Activated B cell treated with CpG ODN at 0.5 μM for 24 hours (primary cell): ENCODE data around the gene GARRE1. TPM values are rescaled to one million over a fixed set of nuclear protein-coding genes. Genes with fewer than 3 reads are reported as not detected.
"Not testable (repeated sequence)": the region's sequence is repeated elsewhere in the genome, so short reads cannot be mapped to it uniquely, and the experiment has no call there.

ENCODE experiments used
- ATAC-seq: fragments of 200-7000 bp; cut with Tn5 transposase; one replicate; pipeline ENCODE4 v1.10.0; 2021; ENCODE audit warnings: low read depth, mild to moderate bottlenecking, moderate library complexity
- CTCF ChIA-PET: fragments of 350-600 bp; sonication (Branson Sonifier 250); formaldehyde crosslinking; loops from one replicate; lab custom pipeline; 2021; ENCODE audit warnings: antibody characterized with exemption; lab: Charles Lee
- POLR2A ChIA-PET: fragments of 350-600 bp; sonication (Branson Sonifier 250); formaldehyde crosslinking; loops from one replicate; lab custom pipeline; 2021; ENCODE audit warnings: antibody characterized with exemption; lab: Charles Lee
- DNase-seq: peaks from one replicate; pipeline ENCODE4 v3.0.0; 2022
- H3K27ac Mint-ChIP-seq: one replicate; pipeline ENCODE4 v1.8.0; 2020; ENCODE audit warnings: mixed read lengths
- H3K27me3 Mint-ChIP-seq: one replicate; pipeline ENCODE4 v1.8.0; 2021; ENCODE audit warnings: mixed read lengths
- H3K36me3 Mint-ChIP-seq: one replicate; pipeline ENCODE4 v1.8.0; 2021; ENCODE audit warnings: low read depth, mixed read lengths
- H3K4me1 Mint-ChIP-seq: one replicate; pipeline ENCODE4 v1.8.0; 2021; ENCODE audit warnings: mixed read lengths
- H3K4me3 Mint-ChIP-seq: one replicate; pipeline ENCODE4 v1.8.0; 2020; ENCODE audit warnings: mild to moderate bottlenecking, mixed read lengths
- H3K9me3 Mint-ChIP-seq: one replicate; pipeline ENCODE4 v1.8.0; 2020; ENCODE audit warnings: mixed read lengths
- CTCF ChIP-seq: fragments of 200-600 bp; IDR thresholded peaks from one replicate; pipeline ENCODE4 v1.8.0; 2022; ENCODE audit warnings: antibody characterized with exemption, mild to moderate bottlenecking
- intact Hi-C: fragments of 100-400 bp; cut with micrococcal nuclease; formaldehyde crosslinking; loops from one replicate; pipeline ENCODE4 v1.15.1; 2024
- total RNA-seq: library from RNA; stranded (reverse); gene quantifications from 2 replicates; pipeline ENCODE4 v1.2.3, GENCODE V29; 2022

Gene GARRE1
- total RNA-seq, 1 donor from 2014 or later, result 30.6 TPM

GRCh38 chr19:34237283-34237682 lies 17.1 kb upstream of the GARRE1 start:
- Mint-ChIP-seq H3K9me3 (peaks cover 3% of the 10 kb centered on the region), H3K4me3 (no peak overlapping the region), H3K27me3 (no peaks in the 10 kb centered on the region), H3K27ac (no peak overlapping the region), H3K4me1 (peaks cover 12% of the 10 kb centered on the region), H3K36me3 (no peaks in the 10 kb centered on the region)
- ATAC-seq, result no peak
- TF ChIP-seq CTCF, result no peak
- intact Hi-C loops, result no loop called here
- ChIA-PET POLR2A (no interaction called here), CTCF (no interaction called here)
- no peak for DNase-seq

GRCh38 chr19:34237939-34238338 lies 16.4 kb upstream of the GARRE1 start:
- no peaks in the 10 kb centered on the region for H3K27me3 Mint-ChIP-seq
- no peak overlapping the region for H3K27ac Mint-ChIP-seq
- ChIA-PET POLR2A (no interaction called here), CTCF (no interaction called here)
- TF ChIP-seq CTCF, result no peak
- H3K9me3 Mint-ChIP-seq, result peaks cover 3% of the 10 kb centered on the region
- H3K4me1 Mint-ChIP-seq, result peaks cover 5% of the 10 kb centered on the region
- intact Hi-C loops, result no loop called here
- DNase-seq (no peak), ATAC-seq (no peak)
- H3K36me3 Mint-ChIP-seq, result no peaks in the 10 kb centered on the region
- no peak overlapping the region for H3K4me3 Mint-ChIP-seq

- ATAC-seq (peak; percentile 50), DNase-seq (no peak)
- peaks cover 3% of the 10 kb centered on the region for H3K4me1 Mint-ChIP-seq
- ChIA-PET POLR2A (interaction anchor here (0.7 kb wide), 1 partner anchor 115 kb away, joined by 3 read pairs; no protein-coding TSS in a partner anchor), CTCF (interaction anchor here (1.5 kb wide), 1 partner anchor 73 kb away, joined by 3 read pairs; no protein-coding TSS in a partner anchor)
- no peak for TF ChIP-seq CTCF
- H3K27me3 Mint-ChIP-seq, result no peaks in the 10 kb centered on the region
- intact Hi-C loops, result loop anchor here (1.0 kb wide), 1 partner anchor 95 kb away; no protein-coding TSS in a partner anchor
- H3K9me3 Mint-ChIP-seq, result no peaks in the 10 kb centered on the region
- no peak overlapping the region for H3K27ac Mint-ChIP-seq
- H3K4me3 Mint-ChIP-seq, result no peak overlapping the region
- H3K36me3 Mint-ChIP-seq, result no peaks in the 10 kb centered on the region
Observed at GRCh38 chr19:34241513-34242337, 12.6 kb upstream of the GARRE1 start.

- H3K4me3 Mint-ChIP-seq, H3K36me3 Mint-ChIP-seq, POLR2A ChIA-PET, H3K9me3 Mint-ChIP-seq, CTCF ChIA-PET, intact Hi-C loops, H3K27ac Mint-ChIP-seq, DNase-seq, ATAC-seq, H3K27me3 Mint-ChIP-seq, H3K4me1 Mint-ChIP-seq: not testable (repeated sequence)
Observed at GRCh38 chr19:34243138-34243875, 11.0 kb upstream of the GARRE1 start.

GRCh38 chr19:34243876-34244578 lies 10.3 kb upstream of the GARRE1 start:
- no peaks in the 10 kb centered on the region for H3K27me3 Mint-ChIP-seq
- H3K36me3 Mint-ChIP-seq, result no peaks in the 10 kb centered on the region
- intact Hi-C loops, result no loop called here
- H3K9me3 Mint-ChIP-seq, result no peaks in the 10 kb centered on the region
- TF ChIP-seq CTCF, result no peak
- ChIA-PET POLR2A (interaction anchor here (0.6 kb wide), 1 partner anchor 119 kb away, joined by 3 read pairs; no protein-coding TSS in a partner anchor), CTCF (no interaction called here)
- no peak for ATAC-seq
- H3K27ac Mint-ChIP-seq, result no peak overlapping the region
- H3K4me1 Mint-ChIP-seq, result peaks cover 3% of the 10 kb centered on the region
- no peak overlapping the region for H3K4me3 Mint-ChIP-seq
- no peak for DNase-seq
